ENCODE data around the gene UNK.

UNK gene

GRCh38 chr17:75785016-75785890, 647 bp downstream of the UNK start:
- H3K9ac ChIP-seq (ENCODE audit: low read length in 2 of 2) = peak overlapping the region; percentile 88 to 98
- no peaks in the 10 kb centered on the region for H3K9me3 ChIP-seq (ENCODE audit: control insufficient read depth in 2 of 2, low read length in 2 of 2)
- no peaks in the 10 kb centered on the region for H3K36me3 ChIP-seq (ENCODE audit: control insufficient read depth in 2 of 2, insufficient read depth in 2 of 2, low read length in 2 of 2)
- peaks cover 19% of the 10 kb centered on the region for H3K4me1 ChIP-seq (ENCODE audit: control insufficient read depth, insufficient read depth, low read length)
- H3K4me3 ChIP-seq (ENCODE audit: low read length in 2 of 2) = peak overlapping the region; percentile 63 to 79
- H3K27me3 ChIP-seq (ENCODE audit: control insufficient read depth in 1 of 2, insufficient read depth in 2 of 2, low read length in 2 of 2) = no peaks in the 10 kb centered on the region
- H3K27ac ChIP-seq (ENCODE audit: low read length) = peak overlapping the region; percentile 99

- H3K36me3 ChIP-seq (ENCODE audit: control insufficient read depth in 2 of 2, insufficient read depth in 2 of 2, low read length in 2 of 2) = peaks cover 9% of the 10 kb centered on the region in 2 donors
- H3K27me3 ChIP-seq (ENCODE audit: control insufficient read depth in 1 of 2, insufficient read depth in 2 of 2, low read length in 2 of 2) = no peaks in the 10 kb centered on the region
- no peak overlapping the region for H3K27ac ChIP-seq (ENCODE audit: low read length)
Measured at GRCh38 chr17:75791254-75791653, 6.6 kb downstream of the UNK start.

GRCh38 chr17:75793460-75793859, 8.9 kb downstream of the UNK start:
- Histone ChIP-seq H3K4me1 (ENCODE audit: control insufficient read depth, insufficient read depth, low read length) (no peaks in the 10 kb centered on the region), H3K4me3 (ENCODE audit: low read length in 2 of 2) (no peak overlapping the region), H3K9ac (ENCODE audit: low read length in 2 of 2) (no peak overlapping the region), H3K36me3 (ENCODE audit: control insufficient read depth in 2 of 2, insufficient read depth in 2 of 2, low read length in 2 of 2) (peaks cover 12 to 16% of the 10 kb centered on the region in 2 donors), H3K27ac (ENCODE audit: low read length) (no peak overlapping the region), H3K27me3 (ENCODE audit: control insufficient read depth in 1 of 2, insufficient read depth in 2 of 2, low read length in 2 of 2) (no peaks in the 10 kb centered on the region), H3K9me3 (ENCODE audit: control insufficient read depth in 2 of 2, low read length in 2 of 2) (no peaks in the 10 kb centered on the region)

More at GRCh38 chr17:75791254-75791653, 6.6 kb downstream of the UNK start:
- Histone ChIP-seq H3K4me1 (ENCODE audit: control insufficient read depth, insufficient read depth, low read length) (peaks cover 4% of the 10 kb centered on the region), H3K9me3 (ENCODE audit: control insufficient read depth in 2 of 2, low read length in 2 of 2) (no peaks in the 10 kb centered on the region), H3K4me3 (ENCODE audit: low read length in 2 of 2) (no peak overlapping the region), H3K9ac (ENCODE audit: low read length in 2 of 2) (no peak overlapping the region)

- peaks cover 19 to 27% of the 10 kb centered on the region in 2 donors for H3K36me3 ChIP-seq (ENCODE audit: control insufficient read depth in 2 of 2, insufficient read depth in 2 of 2, low read length in 2 of 2)
- H3K9ac ChIP-seq (ENCODE audit: low read length in 2 of 2) = no peak overlapping the region
- no peaks in the 10 kb centered on the region for H3K4me1 ChIP-seq (ENCODE audit: control insufficient read depth, insufficient read depth, low read length)
- no peak overlapping the region for H3K27ac ChIP-seq (ENCODE audit: low read length)
- H3K4me3 ChIP-seq (ENCODE audit: low read length in 2 of 2) = no peak overlapping the region
- H3K27me3 ChIP-seq (ENCODE audit: control insufficient read depth in 1 of 2, insufficient read depth in 2 of 2, low read length in 2 of 2) = no peaks in the 10 kb centered on the region
- H3K9me3 ChIP-seq (ENCODE audit: control insufficient read depth in 2 of 2, low read length in 2 of 2) = no peaks in the 10 kb centered on the region
Measured at GRCh38 chr17:75795820-75796607, 11.4 kb downstream of the UNK start.

GRCh38 chr17:75799402-75799801, 14.8 kb downstream of the UNK start:
- Histone ChIP-seq H3K27me3 (ENCODE audit: control insufficient read depth in 1 of 2, insufficient read depth in 2 of 2, low read length in 2 of 2) (no peaks in the 10 kb centered on the region), H3K27ac (ENCODE audit: low read length) (no peak overlapping the region), H3K4me1 (ENCODE audit: control insufficient read depth, insufficient read depth, low read length) (no peaks in the 10 kb centered on the region), H3K9me3 (ENCODE audit: control insufficient read depth in 2 of 2, low read length in 2 of 2) (no peaks in the 10 kb centered on the region), H3K9ac (ENCODE audit: low read length in 2 of 2) (no peak overlapping the region), H3K36me3 (ENCODE audit: control insufficient read depth in 2 of 2, insufficient read depth in 2 of 2, low read length in 2 of 2) (peaks cover 13 to 21% of the 10 kb centered on the region in 2 donors), H3K4me3 (ENCODE audit: low read length in 2 of 2) (no peak overlapping the region)

GRCh38 chr17:75803883-75804282, 19.3 kb downstream of the UNK start:
- no peaks in the 10 kb centered on the region for H3K27me3 ChIP-seq (ENCODE audit: control insufficient read depth in 1 of 2, insufficient read depth in 2 of 2, low read length in 2 of 2)
- no peak overlapping the region for H3K9ac ChIP-seq (ENCODE audit: low read length in 2 of 2)
- H3K4me3 ChIP-seq (ENCODE audit: low read length in 2 of 2) = no peak overlapping the region
- H3K36me3 ChIP-seq (ENCODE audit: control insufficient read depth in 2 of 2, insufficient read depth in 2 of 2, low read length in 2 of 2) = peaks cover 6 to 11% of the 10 kb centered on the region in 2 donors
- H3K9me3 ChIP-seq (ENCODE audit: control insufficient read depth in 2 of 2, low read length in 2 of 2) = no peaks in the 10 kb centered on the region
- H3K4me1 ChIP-seq (ENCODE audit: control insufficient read depth, insufficient read depth, low read length) = no peaks in the 10 kb centered on the region
- no peak overlapping the region for H3K27ac ChIP-seq (ENCODE audit: low read length)

GRCh38 chr17:75806822-75807500, 22.4 kb downstream of the UNK start:
- H3K4me1 ChIP-seq (ENCODE audit: control insufficient read depth, insufficient read depth, low read length) = peaks cover 6% of the 10 kb centered on the region
- H3K27ac ChIP-seq (ENCODE audit: low read length) = no peak overlapping the region
- no peak overlapping the region for H3K9ac ChIP-seq (ENCODE audit: low read length in 2 of 2)

GRCh38 chr17:75807861-75808260, 23.3 kb downstream of the UNK start:
- no peak overlapping the region for H3K27ac ChIP-seq (ENCODE audit: low read length)
- H3K9ac ChIP-seq (ENCODE audit: low read length in 2 of 2) = no peak overlapping the region
- H3K9me3 ChIP-seq (ENCODE audit: control insufficient read depth in 2 of 2, low read length in 2 of 2) = no peaks in the 10 kb centered on the region
- peaks cover 15 to 22% of the 10 kb centered on the region in 2 donors for H3K36me3 ChIP-seq (ENCODE audit: control insufficient read depth in 2 of 2, insufficient read depth in 2 of 2, low read length in 2 of 2)
- no peak overlapping the region for H3K4me3 ChIP-seq (ENCODE audit: low read length in 2 of 2)
- H3K4me1 ChIP-seq (ENCODE audit: control insufficient read depth, insufficient read depth, low read length) = peaks cover 6% of the 10 kb centered on the region
- H3K27me3 ChIP-seq (ENCODE audit: control insufficient read depth in 1 of 2, insufficient read depth in 2 of 2, low read length in 2 of 2) = no peaks in the 10 kb centered on the region

More at GRCh38 chr17:75806822-75807500, 22.4 kb downstream of the UNK start:
- H3K36me3 ChIP-seq (ENCODE audit: control insufficient read depth in 2 of 2, insufficient read depth in 2 of 2, low read length in 2 of 2) = peaks cover 6 to 13% of the 10 kb centered on the region in 2 donors
- H3K4me3 ChIP-seq (ENCODE audit: low read length in 2 of 2) = no peak overlapping the region
- H3K9me3 ChIP-seq (ENCODE audit: control insufficient read depth in 2 of 2, low read length in 2 of 2) = no peaks in the 10 kb centered on the region
- no peaks in the 10 kb centered on the region for H3K27me3 ChIP-seq (ENCODE audit: control insufficient read depth in 1 of 2, insufficient read depth in 2 of 2, low read length in 2 of 2)

GRCh38 chr17:75808549-75808904, 23.9 kb downstream of the UNK start:
- no peak overlapping the region for H3K4me3 ChIP-seq (ENCODE audit: low read length in 2 of 2)
- H3K9me3 ChIP-seq (ENCODE audit: control insufficient read depth in 2 of 2, low read length in 2 of 2) = no peaks in the 10 kb centered on the region
- no peak overlapping the region for H3K9ac ChIP-seq (ENCODE audit: low read length in 2 of 2)
- peak overlapping the region; percentile 31 for H3K27ac ChIP-seq (ENCODE audit: low read length)
- H3K36me3 ChIP-seq (ENCODE audit: control insufficient read depth in 2 of 2, insufficient read depth in 2 of 2, low read length in 2 of 2) = peaks cover 21 to 29% of the 10 kb centered on the region in 2 donors
- H3K27me3 ChIP-seq (ENCODE audit: control insufficient read depth in 1 of 2, insufficient read depth in 2 of 2, low read length in 2 of 2) = no peaks in the 10 kb centered on the region
- peaks cover 6% of the 10 kb centered on the region for H3K4me1 ChIP-seq (ENCODE audit: control insufficient read depth, insufficient read depth, low read length)

- Histone ChIP-seq H3K4me3 (ENCODE audit: low read length in 2 of 2) (no peak overlapping the region), H3K36me3 (ENCODE audit: control insufficient read depth in 2 of 2, insufficient read depth in 2 of 2, low read length in 2 of 2) (peaks cover 27 to 34% of the 10 kb centered on the region in 2 donors), H3K9me3 (ENCODE audit: control insufficient read depth in 2 of 2, low read length in 2 of 2) (no peaks in the 10 kb centered on the region), H3K4me1 (ENCODE audit: control insufficient read depth, insufficient read depth, low read length) (peaks cover 6% of the 10 kb centered on the region), H3K27ac (ENCODE audit: low read length) (peak overlapping the region; percentile 31), H3K9ac (ENCODE audit: low read length in 2 of 2) (no peak overlapping the region), H3K27me3 (ENCODE audit: control insufficient read depth in 1 of 2, insufficient read depth in 2 of 2, low read length in 2 of 2) (no peaks in the 10 kb centered on the region)
Measured at GRCh38 chr17:75808905-75809621, 24.5 kb downstream of the UNK start.

Measured in stomach smooth muscle (tissue), 2 donors.